ENCODE results near the gene ATP1A4. TPM values are rescaled to one million over a fixed set of nuclear protein-coding genes. Genes with fewer than 3 reads are reported as not detected.

ATP1A4 gene
- polyA plus RNA-seq, 3 donors = 0.26 to 0.80 (median 0.30) TPM

GRCh38 chr1:160226623-160227022 is 75.2 kb downstream of the ATP1A4 start:
- no peak for DNase-seq

GRCh38 chr1:160227034-160227433 is 75.6 kb downstream of the ATP1A4 start:
- no peak for DNase-seq

- DNase-seq = no peak
Observed at GRCh38 chr1:160227561-160227960, 76.2 kb downstream of the ATP1A4 start.

- DNase-seq = no peak
Observed at GRCh38 chr1:160228431-160228830, 77.0 kb downstream of the ATP1A4 start.

- DNase-seq = no peak
Observed at GRCh38 chr1:160232911-160233310, 81.5 kb downstream of the ATP1A4 start.

Other genes starting within 250 kb of the ATP1A4 start
- gene TAGLN2, start 226.1 kb upstream of the ATP1A4 start, polyA plus RNA-seq (ENCODE audit: insufficient read length in 3 of 3) = 100 to 1,000 TPM; 113 to 144 (median 131) TPM
- gene IGSF9, start 206.0 kb upstream of the ATP1A4 start, polyA plus RNA-seq (ENCODE audit: insufficient read length in 3 of 3) = 10 to 100 TPM; 19.3 to 24.2 (median 19.5) TPM
- gene SLAMF9, start 197.4 kb upstream of the ATP1A4 start, polyA plus RNA-seq (ENCODE audit: insufficient read length in 3 of 3) = not detected
- gene PIGM, start 119.6 kb upstream of the ATP1A4 start, polyA plus RNA-seq (ENCODE audit: insufficient read length in 3 of 3) = 10 to 100 TPM in 2 of 3 donors, 1 to 10 TPM in 1; 9.6 to 14.0 (median 13.6) TPM
- gene KCNJ10, start 81.4 kb upstream of the ATP1A4 start, polyA plus RNA-seq (ENCODE audit: insufficient read length in 3 of 3) = 10 to 100 TPM; 20.5 to 24.7 (median 22.3) TPM
- under 1 TPM; 0.09 to 0.15 (median 0.11) TPM for gene KCNJ9, start 70.1 kb upstream of the ATP1A4 start, polyA plus RNA-seq (ENCODE audit: insufficient read length in 3 of 3)
- gene IGSF8, start 53.0 kb upstream of the ATP1A4 start, polyA plus RNA-seq (ENCODE audit: insufficient read length in 3 of 3) = 10 to 100 TPM; 35.0 to 40.0 (median 39.6) TPM
- 1 to 10 TPM; 4.5 to 5.1 (median 5.0) TPM for gene ATP1A2, start 35.8 kb upstream of the ATP1A4 start, polyA plus RNA-seq (ENCODE audit: insufficient read length in 3 of 3)
- under 1 TPM; 0.30 to 0.99 (median 0.81) TPM for gene CASQ1, start 39.0 kb downstream of the ATP1A4 start, polyA plus RNA-seq (ENCODE audit: insufficient read length in 3 of 3)
- 100 to 1,000 TPM in 2 of 3 donors, 10 to 100 TPM in 1; 96.6 to 114 (median 107) TPM for gene PEA15, start 53.8 kb downstream of the ATP1A4 start, polyA plus RNA-seq (ENCODE audit: insufficient read length in 3 of 3)
- 100 to 1,000 TPM; 194 to 279 (median 264) TPM for gene DCAF8, start 110.9 kb downstream of the ATP1A4 start, polyA plus RNA-seq (ENCODE audit: insufficient read length in 3 of 3)
- gene PEX19, start 133.5 kb downstream of the ATP1A4 start, polyA plus RNA-seq (ENCODE audit: insufficient read length in 3 of 3) = 10 to 100 TPM; 82.3 to 86.5 (median 85.6) TPM
- gene COPA, start 191.6 kb downstream of the ATP1A4 start, polyA plus RNA-seq (ENCODE audit: insufficient read length in 3 of 3) = 100 to 1,000 TPM; 146 to 186 (median 160) TPM
- 100 to 1,000 TPM; 162 to 167 (median 167) TPM for gene NCSTN, start 191.8 kb downstream of the ATP1A4 start, polyA plus RNA-seq (ENCODE audit: insufficient read length in 3 of 3)
- under 1 TPM; 0.10 to 0.26 (median 0.18) TPM for gene NHLH1, start 215.5 kb downstream of the ATP1A4 start, polyA plus RNA-seq (ENCODE audit: insufficient read length in 3 of 3)
- gene VANGL2, start 249.0 kb downstream of the ATP1A4 start, polyA plus RNA-seq (ENCODE audit: insufficient read length in 3 of 3) = 10 to 100 TPM; 33.2 to 39.2 (median 38.4) TPM

Data from renal pelvis (tissue), 4 donors.